Thoracic aorta (tissue), 2 donors: ENCODE measurements around the gene ZDHHC14. TPM values are rescaled to one million over a fixed set of nuclear protein-coding genes. Genes with fewer than 3 reads are reported as not detected.

ENCODE experiments used
- ATAC-seq: fragments of 150-250 bp; one replicate; pipeline ENCODE4 v1.8.0; 2017; ENCODE audit warnings: low read depth; ENCODE audit not compliant: insufficient number of reproducible peaks, low FRiP score
- DNase-seq: peaks from one replicate; pipeline ENCODE4 v3.0.0-alpha.2; 2020; ENCODE audit warnings: low spot score
- H3K27ac ChIP-seq, 2 donors: fragments of 200-600 bp; sonication (generic); 1 replicate in 1 of 2; 2 replicates in 1 of 2; pipeline ENCODE4 v1.5.1; 2016; ENCODE audit warnings: mild to moderate bottlenecking in 2 of 2, moderate library complexity in 2 of 2
- H3K27me3 ChIP-seq: fragments of 200-600 bp; sonication (generic); replicated peaks from 2 replicates; pipeline ENCODE4 v1.6.0; 2016; ENCODE audit warnings: mild to moderate bottlenecking; ENCODE audit not compliant: insufficient read depth
- H3K36me3 ChIP-seq: fragments of 200-600 bp; sonication (generic); one replicate; pipeline ENCODE4 v1.5.1; 2016
- H3K4me1 ChIP-seq, 2 donors: fragments of 200-600 bp; sonication (generic); 1 replicate in 1 of 2; 2 replicates in 1 of 2; pipeline versions ENCODE4 v1.5.1 to v1.6.0; 2016; ENCODE audit warnings: low read depth in 2 of 2, mild to moderate bottlenecking in 1 of 2; ENCODE audit not compliant: control insufficient read depth in 1 of 2
- H3K4me3 ChIP-seq: fragments of 200-600 bp; sonication (generic); 2 replicates; pipeline ENCODE4 v1.5.1; 2016; ENCODE audit warnings: mild to moderate bottlenecking
- H3K9me3 ChIP-seq: fragments of 200-600 bp; sonication (generic); 2 replicates; pipeline ENCODE4 v1.5.1; 2016
- total RNA-seq, 2 donors: library from RNA; depleted of rRNA; stranded (reverse); fragments of >200 nt; gene quantifications; one replicate each; pipeline versions ENCODE4 v1.1.0 to v1.2.3, GENCODE V29; 2016
- TF ChIP-seq, protein P1 (sequence below): fragments of 200-600 bp; sonication (generic); IDR thresholded peaks from one replicate; pipeline ENCODE4 v1.5.1; 2019; ENCODE audit warnings: antibody characterized with exemption

ZDHHC14 gene
- total RNA-seq, 2 donors from 2014 or later: 20.0 to 31.1 TPM

DNA sequence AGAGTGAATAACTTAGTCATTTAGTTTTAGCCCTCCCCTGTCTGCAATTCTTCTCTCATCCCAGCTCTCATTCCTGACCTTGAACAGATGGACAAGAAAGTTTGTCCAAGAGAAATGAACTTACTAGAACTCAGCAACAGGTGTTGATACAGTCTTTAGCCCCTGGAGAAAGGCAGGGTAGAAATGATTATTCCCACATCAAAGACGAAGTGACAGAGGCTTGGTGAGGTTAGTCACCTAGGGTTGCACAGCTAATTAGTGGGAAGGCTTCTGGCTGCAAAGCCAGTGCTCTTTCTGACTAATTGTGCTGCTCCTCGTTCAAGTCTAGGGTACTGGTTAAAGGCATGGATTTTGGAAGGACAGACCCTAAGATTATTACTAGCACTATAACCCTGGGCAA lies 4.5 kb downstream of the ZDHHC14 start:
- H3K36me3 ChIP-seq: no peaks in the 10 kb centered on the region
- no peaks in the 10 kb centered on the region for H3K27me3 ChIP-seq
- H3K9me3 ChIP-seq: peaks cover 6% of the 10 kb centered on the region
- TF ChIP-seq, protein P1, sequence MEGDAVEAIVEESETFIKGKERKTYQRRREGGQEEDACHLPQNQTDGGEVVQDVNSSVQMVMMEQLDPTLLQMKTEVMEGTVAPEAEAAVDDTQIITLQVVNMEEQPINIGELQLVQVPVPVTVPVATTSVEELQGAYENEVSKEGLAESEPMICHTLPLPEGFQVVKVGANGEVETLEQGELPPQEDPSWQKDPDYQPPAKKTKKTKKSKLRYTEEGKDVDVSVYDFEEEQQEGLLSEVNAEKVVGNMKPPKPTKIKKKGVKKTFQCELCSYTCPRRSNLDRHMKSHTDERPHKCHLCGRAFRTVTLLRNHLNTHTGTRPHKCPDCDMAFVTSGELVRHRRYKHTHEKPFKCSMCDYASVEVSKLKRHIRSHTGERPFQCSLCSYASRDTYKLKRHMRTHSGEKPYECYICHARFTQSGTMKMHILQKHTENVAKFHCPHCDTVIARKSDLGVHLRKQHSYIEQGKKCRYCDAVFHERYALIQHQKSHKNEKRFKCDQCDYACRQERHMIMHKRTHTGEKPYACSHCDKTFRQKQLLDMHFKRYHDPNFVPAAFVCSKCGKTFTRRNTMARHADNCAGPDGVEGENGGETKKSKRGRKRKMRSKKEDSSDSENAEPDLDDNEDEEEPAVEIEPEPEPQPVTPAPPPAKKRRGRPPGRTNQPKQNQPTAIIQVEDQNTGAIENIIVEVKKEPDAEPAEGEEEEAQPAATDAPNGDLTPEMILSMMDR: no peak
- peaks cover 3 to 20% of the 10 kb centered on the region in 2 donors for H3K4me1 ChIP-seq
- no peak overlapping the region for H3K4me3 ChIP-seq
- H3K27ac ChIP-seq: no peak overlapping the region
- DNase-seq (no peak), ATAC-seq (no peak)

DNA sequence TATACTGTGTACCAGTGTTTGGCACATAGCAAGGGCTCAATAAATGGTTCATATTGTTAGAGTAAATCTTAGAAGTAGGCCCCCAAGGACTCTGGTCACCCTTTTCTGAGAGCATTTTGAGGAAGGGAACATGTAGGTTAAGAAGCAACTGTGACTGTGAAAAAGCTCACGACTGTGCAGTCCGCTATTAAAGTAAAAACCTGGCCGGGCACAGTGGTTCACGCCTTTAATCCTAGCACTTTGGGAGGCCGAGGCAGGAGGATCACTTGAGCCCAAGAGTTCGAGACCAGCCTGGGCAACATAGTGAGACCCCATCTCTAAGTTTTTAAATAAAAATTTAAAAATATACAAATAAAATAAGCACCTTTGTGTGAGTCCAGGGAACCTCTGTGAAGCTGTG lies 5.0 kb downstream of the ZDHHC14 start:
- H3K4me1 ChIP-seq: peaks cover 3 to 20% of the 10 kb centered on the region in 2 donors
- DNase-seq (no peak), ATAC-seq (no peak)
- no peaks in the 10 kb centered on the region for H3K27me3 ChIP-seq
- H3K4me3 ChIP-seq: no peak overlapping the region
- peaks cover 11% of the 10 kb centered on the region for H3K9me3 ChIP-seq
- TF ChIP-seq, protein P1: no peak
- no peaks in the 10 kb centered on the region for H3K36me3 ChIP-seq
- H3K27ac ChIP-seq: no peak overlapping the region

DNA sequence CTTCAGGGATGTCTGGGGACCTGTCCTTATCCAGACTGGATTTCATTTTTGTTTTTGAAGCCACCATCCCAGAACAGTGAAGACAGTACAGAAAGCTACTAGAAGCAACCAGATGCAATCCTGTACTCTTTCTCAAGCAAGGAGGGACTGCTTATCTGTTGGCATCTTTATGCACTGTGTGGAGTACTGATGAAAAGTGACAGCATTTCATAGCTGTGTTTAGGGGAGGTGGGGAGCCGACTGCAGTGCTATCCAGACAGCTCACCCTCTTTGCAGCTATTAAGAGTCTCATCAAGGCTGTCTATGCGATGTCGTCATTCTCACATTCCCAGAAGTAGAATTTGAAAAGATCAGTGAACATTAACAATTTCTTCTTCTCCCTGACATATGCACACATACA lies 5.5 kb downstream of the ZDHHC14 start:
- Histone ChIP-seq H3K27me3 (no peaks in the 10 kb centered on the region), H3K4me1 (peaks cover 3 to 20% of the 10 kb centered on the region in 2 donors), H3K27ac (no peak overlapping the region), H3K4me3 (no peak overlapping the region), H3K9me3 (peaks cover 13% of the 10 kb centered on the region), H3K36me3 (no peaks in the 10 kb centered on the region)
- DNase-seq (no peak), ATAC-seq (no peak)
- TF ChIP-seq, protein P1: no peak

- H3K27ac ChIP-seq: no peak overlapping the region
- peaks cover 13% of the 10 kb centered on the region for H3K9me3 ChIP-seq
- no peaks in the 10 kb centered on the region for H3K36me3 ChIP-seq
- no peak for ATAC-seq
- TF ChIP-seq, protein P1: no peak
- no peak overlapping the region for H3K4me3 ChIP-seq
- H3K27me3 ChIP-seq: no peaks in the 10 kb centered on the region
- H3K4me1 ChIP-seq: peaks cover 0 to 2% of the 10 kb centered on the region in 2 donors
- DNase-seq: no peak
Observed at GRCh38 chr6:157388924-157389323, 7.9 kb downstream of the ZDHHC14 start.

- Histone ChIP-seq H3K4me3 (no peak overlapping the region), H3K27ac (no peak overlapping the region), H3K9me3 (peaks cover 13% of the 10 kb centered on the region), H3K27me3 (no peaks in the 10 kb centered on the region), H3K4me1 (no peaks in the 10 kb centered on the region), H3K36me3 (no peaks in the 10 kb centered on the region)
- DNase-seq: no peak
- TF ChIP-seq, protein P1: no peak
- no peak for ATAC-seq
Observed at GRCh38 chr6:157390273-157391060, 9.5 kb downstream of the ZDHHC14 start.
